LNCaP clone FGC (cell line): ENCODE data around the gene HNRNPC.

ENCODE experiments used
- DNase-seq: peaks from one replicate; pipeline ENCODE4 v3.0.0-alpha.2; 2011; ENCODE audit warnings: low read depth
- H3K4me3 ChIP-seq: 2 replicates; pipeline ENCODE4 v1.5.1; 2011; ENCODE audit warnings: mild to moderate bottlenecking, low read depth, low read length, control low read depth
- CTCF ChIP-seq: IDR thresholded peaks from 2 replicates; pipeline ENCODE4 v1.5.1; 2012; ENCODE audit warnings: mild to moderate bottlenecking; ENCODE audit not compliant: control insufficient read depth, insufficient read depth; ENCODE audit errors: extremely low read depth

Gene HNRNPC

GRCh38 chr14:21252149-21252548 is 17.1 kb downstream of the HNRNPC start:
- TF ChIP-seq CTCF = no peak
- no peak overlapping the region for H3K4me3 ChIP-seq
- DNase-seq = no peak

- TF ChIP-seq CTCF = no peak
- no peak for DNase-seq
- no peak overlapping the region for H3K4me3 ChIP-seq
Observed at GRCh38 chr14:21251215-21251614, 18.0 kb downstream of the HNRNPC start.

- no peak overlapping the region for H3K4me3 ChIP-seq
- TF ChIP-seq CTCF = no peak
- no peak for DNase-seq
Observed at GRCh38 chr14:21248739-21249411, 20.4 kb downstream of the HNRNPC start.

GRCh38 chr14:21248338-21248737 is 20.9 kb downstream of the HNRNPC start:
- no peak for DNase-seq
- TF ChIP-seq CTCF = no peak
- no peak overlapping the region for H3K4me3 ChIP-seq

- TF ChIP-seq CTCF = no peak
- DNase-seq = no peak
- peak overlapping the region; percentile 3; the same call in 1 of the 2 replicates for H3K4me3 ChIP-seq
Observed at GRCh38 chr14:21245813-21246212, 23.4 kb downstream of the HNRNPC start.

- DNase-seq = no peak
- H3K4me3 ChIP-seq = no peak overlapping the region
- no peak for TF ChIP-seq CTCF
Observed at GRCh38 chr14:21244544-21244943, 24.7 kb downstream of the HNRNPC start.

GRCh38 chr14:21241218-21241819 is 27.9 kb downstream of the HNRNPC start:
- peak; percentile 28; the same call in 1 of the 2 replicates for TF ChIP-seq CTCF
- no peak overlapping the region for H3K4me3 ChIP-seq
- DNase-seq = no peak
